Hindlimb muscle (tissue), 1 donor: ENCODE measurements around the gene PPP1R1B. TPM values are rescaled to one million over a fixed set of nuclear protein-coding genes. Genes with fewer than 3 reads are reported as not detected.
A peak's percentile ranks its signal among the peaks of the same experiment; 100 is the strongest.

Source experiments
- DNase-seq: peaks from one replicate; pipeline ENCODE4 v3.0.0-alpha.2; 2013
- polyA plus RNA-seq: library from polyadenylated mRNA; unstranded; fragments of 120-200 nt; gene quantifications from one replicate; pipeline ENCODE4 v1.2.1, GENCODE V29; 2013; ENCODE audit not compliant: insufficient read length

PPP1R1B gene
- polyA plus RNA-seq, 1 donor, result 4.5 TPM

DNA sequence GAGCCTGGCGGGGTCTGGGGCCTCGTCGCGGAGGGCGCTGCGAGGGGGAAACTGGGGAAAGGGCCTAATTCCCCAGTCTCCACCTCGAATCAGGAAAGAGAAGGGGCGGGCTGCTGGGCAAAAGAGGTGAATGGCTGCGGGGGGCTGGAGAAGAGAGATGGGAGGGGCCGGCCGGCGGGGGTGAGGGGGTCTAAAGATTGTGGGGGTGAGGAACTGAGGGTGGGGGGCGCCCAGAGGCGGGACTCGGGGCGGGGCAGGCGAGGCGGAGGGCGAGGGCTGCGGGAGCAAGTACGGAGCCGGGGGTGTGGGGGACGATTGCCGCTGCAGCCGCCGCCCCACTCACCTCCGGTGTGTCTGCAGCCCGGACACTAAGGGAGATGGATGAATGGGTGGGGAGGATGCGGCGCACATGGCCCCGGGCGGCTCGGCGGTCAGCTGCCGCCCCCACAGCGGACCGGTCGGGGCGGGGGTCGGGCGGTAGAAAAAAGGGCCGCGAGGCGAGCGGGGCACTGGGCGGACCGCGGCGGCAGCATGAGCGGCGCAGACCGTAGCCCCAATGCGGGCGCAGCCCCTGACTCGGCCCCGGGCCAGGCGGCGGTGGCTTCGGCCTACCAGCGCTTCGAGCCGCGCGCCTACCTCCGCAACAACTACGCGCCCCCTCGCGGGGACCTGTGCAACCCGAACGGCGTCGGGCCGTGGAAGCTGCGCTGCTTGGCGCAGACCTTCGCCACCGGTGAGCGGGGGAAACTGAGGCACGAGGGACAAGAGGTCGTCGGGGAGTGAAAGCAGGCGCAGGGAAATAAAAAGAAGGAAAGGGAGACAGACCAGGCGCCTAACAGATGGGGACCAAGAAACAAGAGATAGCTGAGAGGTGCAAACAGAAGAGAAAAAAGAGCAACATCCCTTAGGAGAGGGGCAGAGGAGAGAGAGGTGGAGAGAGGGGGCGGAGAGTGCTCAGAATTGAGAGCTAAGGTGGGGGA lies 41.5 kb downstream of the PPP1R1B start, which contains the start of gene PNMT:
Gene PNMT, plus strand, starts transcription at position 509 of the 980 bp plus-strand sequence. Its CDS starts 23 bp downstream, at position 532.
- peak; percentile 62 for DNase-seq

DNA sequence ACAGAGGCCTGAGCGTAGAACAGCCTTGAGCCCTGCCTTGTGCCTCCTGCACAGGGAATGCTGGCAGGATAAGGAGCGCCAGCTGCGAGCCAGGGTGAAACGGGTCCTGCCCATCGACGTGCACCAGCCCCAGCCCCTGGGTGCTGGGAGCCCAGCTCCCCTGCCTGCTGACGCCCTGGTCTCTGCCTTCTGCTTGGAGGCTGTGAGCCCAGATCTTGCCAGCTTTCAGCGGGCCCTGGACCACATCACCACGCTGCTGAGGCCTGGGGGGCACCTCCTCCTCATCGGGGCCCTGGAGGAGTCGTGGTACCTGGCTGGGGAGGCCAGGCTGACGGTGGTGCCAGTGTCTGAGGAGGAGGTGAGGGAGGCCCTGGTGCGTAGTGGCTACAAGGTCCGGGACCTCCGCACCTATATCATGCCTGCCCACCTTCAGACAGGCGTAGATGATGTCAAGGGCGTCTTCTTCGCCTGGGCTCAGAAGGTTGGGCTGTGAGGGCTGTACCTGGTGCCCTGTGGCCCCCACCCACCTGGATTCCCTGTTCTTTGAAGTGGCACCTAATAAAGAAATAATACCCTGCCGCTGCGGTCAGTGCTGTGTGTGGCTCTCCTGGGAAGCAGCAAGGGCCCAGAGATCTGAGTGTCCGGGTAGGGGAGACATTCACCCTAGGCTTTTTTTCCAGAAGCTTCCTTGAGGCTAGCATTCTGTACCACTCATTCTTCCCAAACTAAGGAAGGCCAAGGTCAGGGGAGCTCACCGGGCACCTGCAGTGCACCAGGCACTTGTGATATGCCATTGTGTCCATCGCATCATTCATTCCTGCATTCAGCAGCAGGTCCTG lies 43.4 kb downstream of the PPP1R1B start:
- DNase-seq, result no peak

DNA sequence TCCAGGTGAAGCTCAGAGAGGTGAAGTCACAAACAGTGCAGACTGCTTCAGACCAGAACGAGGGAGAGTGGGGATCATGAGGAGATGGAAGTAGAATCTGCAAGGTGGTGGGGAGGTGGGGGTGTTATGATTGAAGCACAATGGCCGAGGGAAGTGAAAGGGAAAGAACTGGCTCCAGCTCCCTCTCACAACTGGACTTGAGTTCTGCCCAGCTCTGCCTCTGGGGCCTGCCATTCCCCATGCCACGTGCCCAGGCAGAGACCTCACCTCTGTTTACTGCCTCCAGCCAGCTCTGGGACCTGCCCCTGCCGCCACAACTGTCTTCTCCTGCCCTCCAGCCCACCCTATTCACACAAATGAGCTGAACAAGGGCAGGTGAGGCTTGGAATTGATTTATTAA lies 44.0 kb downstream of the PPP1R1B start:
- no peak for DNase-seq

DNA sequence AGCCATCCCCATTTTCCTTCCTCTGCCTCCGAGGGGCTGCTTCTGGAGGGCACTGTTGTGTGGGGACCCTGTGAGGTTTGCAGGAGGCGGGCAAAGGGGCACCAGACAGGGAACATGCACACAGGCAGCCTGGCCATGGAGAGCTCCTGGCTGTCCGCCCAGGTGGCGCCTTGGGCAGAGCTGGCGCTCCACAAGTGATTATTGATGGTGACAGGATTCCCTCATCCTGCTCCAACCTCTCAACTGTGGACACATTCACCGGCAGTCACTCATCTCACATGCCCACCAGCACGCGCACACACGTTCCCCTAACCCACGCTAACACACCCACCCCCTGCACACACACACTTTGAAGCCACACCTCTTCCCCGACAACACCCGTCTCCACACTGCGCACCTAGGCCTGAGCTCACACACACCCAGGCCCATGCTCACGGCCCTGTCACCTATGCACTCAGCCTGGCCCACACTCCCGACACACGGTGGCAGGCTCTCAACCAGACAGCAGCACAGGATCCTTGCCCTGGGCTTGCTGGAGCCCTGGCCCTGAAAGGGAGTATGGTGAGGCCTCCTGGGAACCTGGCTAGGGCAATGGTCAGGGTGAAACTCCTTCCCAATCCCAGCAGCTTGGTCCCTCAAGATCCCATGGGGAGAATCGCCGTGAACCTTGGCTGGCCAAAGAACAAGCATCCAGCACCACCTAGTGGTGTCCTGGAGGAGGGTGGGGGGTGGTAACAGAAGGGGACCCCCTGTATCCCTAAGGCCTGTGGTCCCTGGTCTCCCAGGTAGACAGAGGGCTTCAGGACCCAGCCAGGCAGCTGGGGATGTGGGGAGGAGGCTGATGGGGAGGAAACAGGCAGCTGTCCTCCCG lies 45.1 kb downstream of the PPP1R1B start:
- DNase-seq, result no peak

DNA sequence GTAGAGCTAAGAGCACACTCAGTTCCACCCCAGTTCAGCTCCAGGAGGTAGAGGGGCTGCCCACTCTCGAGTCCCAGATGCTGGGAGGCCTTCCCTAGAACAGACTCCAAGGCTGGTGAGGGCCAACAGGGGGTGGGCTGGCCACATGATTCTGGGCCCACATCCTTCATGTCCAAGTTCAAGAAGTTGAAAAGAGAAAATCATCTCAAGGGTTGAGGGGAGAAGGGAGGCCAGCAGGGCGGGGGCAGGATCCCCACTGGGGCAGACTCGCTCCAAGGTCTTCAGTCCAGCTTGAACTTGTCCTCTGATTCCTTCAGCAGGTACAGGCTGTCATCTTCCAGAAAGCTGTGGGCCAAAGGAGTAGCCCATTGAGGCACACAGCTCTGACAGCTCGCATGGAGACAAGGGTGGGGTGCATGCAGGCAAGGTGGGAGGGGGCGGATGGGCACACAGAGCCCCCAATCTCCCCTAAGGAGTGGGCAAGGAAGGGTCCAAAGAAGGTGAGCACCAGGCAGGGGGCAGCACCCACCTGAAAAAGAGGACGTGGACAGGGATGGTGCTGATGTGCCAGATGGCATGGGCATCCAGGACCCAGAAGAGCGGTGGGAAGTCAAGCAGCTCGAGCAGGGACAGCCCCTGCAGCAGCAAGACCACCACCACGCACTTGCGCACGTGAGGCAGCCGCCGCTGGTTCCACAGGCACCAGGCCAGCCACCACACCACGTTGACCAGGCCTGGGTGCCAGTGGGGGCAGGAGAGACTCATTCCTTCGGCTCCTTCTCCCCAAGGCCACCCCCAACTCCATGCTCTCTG lies 46.0 kb downstream of the PPP1R1B start:
- no peak for DNase-seq

DNA sequence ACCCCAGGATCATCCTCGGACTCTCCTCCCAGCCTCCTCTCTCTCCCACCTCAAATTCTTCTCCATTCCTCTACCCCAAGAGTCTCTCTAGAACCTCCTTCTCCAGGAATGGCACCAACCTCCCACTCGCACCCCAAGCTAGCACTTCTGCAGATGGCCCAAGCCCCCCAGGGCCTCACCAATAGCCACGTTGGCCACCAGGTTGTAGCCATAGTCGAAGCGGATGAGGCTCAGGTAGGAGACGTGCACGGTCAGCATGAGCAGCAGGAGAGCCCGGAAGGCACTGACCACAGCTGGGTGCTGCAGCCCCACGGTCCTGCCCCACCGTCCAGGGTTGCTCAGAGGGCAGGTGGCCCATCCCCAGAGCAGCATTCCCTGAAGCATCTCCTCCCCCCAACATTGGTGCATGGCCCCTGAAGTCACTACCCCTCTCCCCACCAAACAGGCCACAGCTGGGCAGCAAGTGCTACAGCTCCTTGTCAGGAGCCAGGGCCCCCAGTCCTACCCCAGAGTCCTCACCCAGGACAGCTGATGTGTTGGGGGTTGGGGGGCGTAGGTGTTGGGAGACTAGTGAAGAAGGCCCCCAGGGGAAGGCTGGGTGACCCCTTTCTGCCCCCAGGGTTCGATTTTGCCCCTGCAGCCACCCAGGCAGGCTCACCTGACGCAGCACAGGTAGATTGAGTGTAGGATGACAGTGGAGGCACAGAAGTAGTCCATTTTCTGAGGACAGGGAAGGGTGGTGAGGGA lies 46.8 kb downstream of the PPP1R1B start:
- no peak for DNase-seq

DNA sequence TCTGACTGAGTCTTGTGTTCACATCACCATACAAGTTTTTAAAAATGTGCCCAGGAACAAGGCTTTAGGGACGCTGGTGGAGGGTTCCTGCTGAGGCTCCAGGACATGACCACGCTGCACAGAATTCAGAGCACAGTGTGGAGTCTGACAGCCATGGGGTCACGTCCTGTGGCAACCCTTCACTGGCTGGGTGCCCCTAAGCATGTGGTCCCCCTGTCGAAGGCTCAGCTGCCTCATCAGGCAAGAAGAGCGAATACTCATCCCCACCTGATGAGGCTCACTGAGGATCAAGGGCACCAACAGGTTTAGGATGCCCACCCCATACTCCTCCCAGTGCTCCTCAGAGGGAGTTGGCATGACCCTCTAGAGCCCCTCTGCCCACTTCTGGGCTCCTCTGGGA lies 47.4 kb downstream of the PPP1R1B start:
- DNase-seq, result no peak

DNA sequence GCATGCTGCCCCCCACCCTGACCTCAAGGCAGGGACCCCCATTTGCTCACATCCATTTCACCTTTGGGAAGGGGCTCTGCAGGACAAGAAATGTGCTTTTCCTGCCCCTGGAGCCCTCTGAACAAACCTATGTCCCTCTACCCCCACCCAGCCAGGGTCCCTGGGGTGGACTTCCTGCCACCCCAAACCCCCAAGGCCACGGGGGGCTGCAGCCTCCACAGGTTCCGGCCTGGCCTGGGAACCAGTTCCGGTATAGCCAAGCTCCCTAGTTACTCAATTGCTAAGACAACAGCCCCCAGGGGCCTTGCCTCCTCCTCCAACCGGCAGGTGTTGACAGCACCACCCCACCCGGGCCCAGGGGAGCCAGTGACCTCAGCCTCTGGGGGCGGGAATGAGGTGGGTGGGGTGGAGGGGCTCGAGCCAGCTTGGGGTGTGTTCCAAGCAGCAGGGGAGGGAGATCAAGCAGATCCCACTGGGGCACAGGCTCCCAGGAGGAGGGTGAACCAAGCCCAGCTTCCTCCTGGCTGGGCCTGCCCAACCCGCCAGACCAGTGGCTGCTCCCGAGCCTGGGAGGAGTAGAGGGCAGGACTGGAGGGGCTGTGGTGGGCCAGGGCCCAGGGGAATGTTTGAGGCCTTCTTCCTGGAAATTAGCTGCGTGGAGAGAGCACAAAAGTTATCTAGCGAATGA lies 48.1 kb downstream of the PPP1R1B start:
- no peak for DNase-seq

DNA sequence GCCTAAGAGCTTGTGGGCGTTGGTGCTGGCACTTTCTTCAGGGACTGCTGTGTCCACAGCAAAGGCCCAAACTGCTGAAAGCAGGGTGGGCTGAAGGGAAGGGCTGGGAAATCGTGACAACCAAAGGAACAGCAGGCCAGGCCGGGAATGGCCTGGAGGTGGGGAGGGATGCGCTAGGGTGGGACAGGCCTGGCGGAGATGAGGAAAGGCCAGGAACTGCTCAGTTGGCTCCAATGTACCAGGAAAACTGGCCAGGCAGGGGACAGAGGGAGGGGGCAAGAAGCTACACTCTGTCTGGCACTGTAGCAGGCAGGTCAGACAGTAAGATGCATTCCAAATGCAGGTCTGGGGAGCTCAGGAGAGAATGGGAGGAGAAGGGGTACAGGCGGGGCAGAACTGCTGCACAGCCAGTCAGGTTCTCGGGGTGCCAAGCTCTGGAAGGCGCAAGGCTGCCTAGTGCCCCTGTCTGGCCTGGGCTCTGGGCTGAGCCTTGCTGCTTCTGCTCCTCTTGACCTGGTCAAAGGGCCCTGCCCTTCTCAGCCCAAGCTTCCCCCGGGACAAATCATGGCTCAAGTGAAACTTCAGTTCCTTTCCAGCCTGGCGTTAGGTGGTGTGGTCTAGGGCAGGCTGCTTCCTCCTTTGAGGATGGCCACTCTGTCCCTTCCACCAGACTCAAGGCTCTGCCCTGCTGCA lies 48.8 kb downstream of the PPP1R1B start:
- DNase-seq, result no peak

DNA sequence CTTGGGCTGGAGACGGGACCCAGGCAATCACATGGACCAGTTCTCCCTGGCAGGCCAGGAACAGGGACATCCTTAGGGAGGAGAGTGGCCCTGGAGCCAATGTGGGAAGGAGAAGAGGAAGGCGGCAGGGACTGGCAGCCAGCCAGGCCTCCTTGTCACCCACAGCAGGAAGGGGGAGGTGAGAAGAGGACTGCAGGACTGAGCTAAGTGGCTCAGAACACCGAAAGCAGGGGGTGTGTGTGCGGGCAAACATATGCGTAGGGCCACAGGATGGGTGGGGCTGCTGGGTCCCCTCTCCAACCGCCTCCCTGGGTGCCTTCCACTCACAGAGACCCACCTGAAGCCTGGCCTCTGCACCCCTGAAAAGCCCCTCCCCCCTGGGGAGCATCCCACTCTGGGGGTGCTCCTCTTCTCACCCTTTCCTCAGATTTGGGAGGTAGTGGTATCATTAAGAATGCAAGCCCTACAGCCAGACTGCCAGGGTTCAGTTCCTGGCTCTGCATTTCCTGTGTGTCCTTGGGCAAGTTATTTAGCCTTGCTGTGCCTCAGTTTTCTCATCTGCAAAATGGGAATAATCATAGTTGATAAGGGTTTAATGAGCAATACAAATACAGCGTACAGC lies 49.6 kb downstream of the PPP1R1B start:
- no peak for DNase-seq

DNA sequence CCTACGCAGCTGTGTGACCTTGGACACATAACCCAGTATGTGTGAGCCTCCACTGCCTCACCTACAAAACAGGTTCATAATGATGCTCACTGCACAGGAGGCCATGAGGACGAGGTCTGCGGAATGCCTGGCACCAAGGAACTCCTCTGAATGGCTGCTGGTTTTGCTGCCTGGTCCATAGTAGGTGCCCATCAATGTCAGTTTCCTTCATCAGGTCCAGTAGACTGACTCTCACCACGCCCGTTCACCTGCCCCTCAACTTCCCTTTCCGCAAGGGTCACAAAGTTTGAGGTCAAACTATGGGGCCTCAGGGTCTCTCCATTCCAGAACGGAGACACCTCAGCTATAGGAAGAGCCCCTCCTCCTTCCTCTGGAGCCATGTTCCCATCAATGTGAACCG lies 50.3 kb downstream of the PPP1R1B start:
- DNase-seq, result no peak

DNA sequence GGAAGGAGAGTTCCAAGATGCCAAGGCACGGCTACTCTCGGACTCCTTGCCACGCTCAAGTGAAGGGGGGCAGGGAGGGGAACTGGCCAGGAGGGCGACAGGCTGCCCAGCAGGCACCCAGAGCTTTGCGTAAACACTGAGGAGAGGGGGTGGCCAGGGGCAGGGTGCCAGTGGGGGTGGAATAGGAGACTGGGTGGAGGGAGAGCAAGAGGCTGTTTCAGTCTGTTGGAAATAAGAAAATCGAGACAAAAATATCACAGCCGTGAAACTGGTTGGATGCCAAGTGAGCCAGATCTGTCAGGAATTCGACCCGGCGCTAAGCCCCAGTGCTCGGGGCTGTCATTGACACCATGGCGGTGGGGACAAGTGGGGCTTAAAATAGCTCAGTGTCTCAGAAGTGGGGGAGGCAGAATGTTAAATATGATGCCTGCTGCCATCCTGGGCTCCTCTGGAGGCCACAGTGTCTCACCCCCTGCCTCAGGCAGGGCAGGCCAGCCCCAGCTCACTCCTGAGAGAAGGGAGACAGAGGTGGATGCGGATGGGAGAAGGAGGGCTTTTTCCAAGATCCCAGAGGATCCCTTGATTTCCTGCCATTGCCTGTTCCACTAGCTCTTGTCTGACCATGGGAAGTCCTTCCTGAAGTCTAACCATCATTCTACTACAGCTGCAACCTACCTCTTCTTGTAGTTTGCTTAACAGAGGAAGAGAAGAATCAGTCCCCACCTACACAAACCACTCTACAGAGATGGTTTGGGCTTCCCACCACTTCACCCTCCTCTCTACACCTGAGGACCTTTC lies 51.0 kb downstream of the PPP1R1B start:
- DNase-seq, result no peak

DNA sequence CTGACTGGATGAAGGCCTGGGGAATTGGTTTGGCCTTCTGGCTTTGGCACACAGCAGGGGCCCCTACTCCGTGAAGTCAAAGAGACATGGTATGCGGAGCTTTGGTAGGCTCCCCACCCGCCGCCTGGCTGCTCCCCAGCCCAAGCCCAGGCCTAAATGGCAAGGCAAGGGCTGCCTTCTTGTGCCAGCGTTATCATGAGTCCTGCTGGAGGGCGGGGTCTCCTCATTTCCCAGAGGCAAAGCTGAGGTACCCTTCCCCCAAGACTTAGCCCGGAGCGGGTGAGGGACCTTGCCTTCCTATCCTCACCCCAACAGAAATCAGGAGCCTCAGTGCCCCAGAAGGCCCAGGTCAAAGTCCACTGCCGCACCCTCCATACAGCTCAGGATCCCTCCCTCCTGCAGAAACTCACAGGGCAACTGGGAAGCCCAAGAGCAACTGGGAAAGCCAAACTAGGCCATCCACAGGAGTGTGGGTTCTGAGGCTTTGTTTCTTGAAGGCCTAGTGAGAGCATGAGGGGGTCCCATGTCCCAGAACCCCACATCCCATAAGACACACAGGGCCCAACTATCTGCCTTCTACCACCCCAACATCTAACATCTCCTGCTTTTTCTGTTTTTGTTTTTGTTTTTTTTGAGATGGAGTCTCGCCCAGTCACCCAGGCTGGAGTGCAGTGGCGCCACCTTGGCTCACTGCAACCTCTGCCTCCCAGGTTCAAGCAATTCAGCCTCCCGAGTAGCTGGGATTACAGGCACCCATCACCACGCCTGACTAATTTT lies 51.8 kb downstream of the PPP1R1B start:
- no peak for DNase-seq

DNA sequence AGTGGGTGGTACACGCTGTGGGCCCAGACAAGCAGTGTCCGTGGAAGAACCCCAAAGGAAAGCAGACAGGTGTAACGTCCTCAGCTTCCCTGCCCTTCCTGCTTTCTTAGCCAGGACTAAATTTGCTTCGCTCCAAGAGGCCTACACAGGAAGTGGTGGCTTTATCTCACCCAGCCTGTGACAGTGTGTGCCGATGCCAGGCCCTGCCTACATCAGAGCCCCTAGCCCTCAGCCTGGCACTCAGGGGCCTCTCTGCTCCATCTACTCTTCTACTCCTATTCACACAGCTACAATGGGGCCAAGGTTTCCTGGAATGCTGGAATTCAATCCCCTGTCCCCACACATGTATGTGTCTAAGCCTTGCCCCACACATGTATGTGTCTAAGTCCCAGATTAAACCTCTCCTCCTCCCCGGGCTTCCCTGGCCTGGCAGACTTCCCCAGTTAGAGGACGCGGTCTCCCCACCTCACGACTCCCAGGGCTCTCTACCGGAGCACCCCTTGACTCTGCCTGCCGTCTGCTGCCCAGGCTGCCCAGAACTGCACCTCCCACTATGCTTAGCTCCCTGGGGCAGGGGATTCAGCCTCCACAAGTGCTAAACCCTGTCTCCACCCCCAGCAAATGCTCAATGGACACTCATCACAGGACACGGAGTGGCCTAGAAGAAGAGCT lies 52.9 kb downstream of the PPP1R1B start:
- no peak for DNase-seq

DNA sequence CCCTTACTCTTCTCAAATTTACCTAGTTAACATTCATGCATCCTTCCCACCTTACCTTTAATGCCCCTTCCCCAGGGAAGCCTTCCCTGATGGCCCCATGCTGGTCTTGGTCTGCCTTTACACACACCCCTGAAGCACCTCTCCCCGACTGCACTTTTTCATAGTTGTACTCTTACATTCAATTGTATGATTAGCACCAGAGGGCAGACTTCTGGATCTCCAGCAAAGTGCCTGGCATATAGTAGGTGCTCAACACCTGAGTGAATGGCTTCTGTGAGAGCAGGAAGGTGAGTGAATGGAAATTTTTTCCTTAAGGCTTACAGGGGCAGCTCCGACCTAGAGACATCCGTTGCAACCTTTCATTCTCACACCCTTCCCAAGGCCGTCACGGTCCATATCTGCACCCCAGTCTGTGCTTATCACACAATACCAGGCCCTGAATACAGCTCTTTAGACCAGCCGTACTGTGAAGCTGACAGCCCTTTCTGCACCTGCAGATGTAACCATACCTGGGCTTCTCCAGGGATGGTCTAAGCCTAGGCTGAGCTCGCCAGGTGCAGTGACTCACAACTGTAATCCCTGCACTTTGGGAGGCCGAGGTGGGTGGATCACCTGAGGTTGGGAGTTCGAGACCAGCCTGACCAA lies 56.7 kb downstream of the PPP1R1B start:
- no peak for DNase-seq
